CD4-positive, alpha-beta T cell treated with Interferon alpha-2 for 1 hour (primary cell): Measurements from ENCODE around the gene HLA-B.
"Not testable (repeated sequence)": the region's sequence is repeated elsewhere in the genome, so short reads cannot be mapped to it uniquely, and the experiment has no call there.

Experiments used
- DNase-seq, 2 donors: peaks; one replicate each; pipeline ENCODE4 v3.0.0-alpha.2; 2020 to 2022

The HLA-B gene

DNA sequence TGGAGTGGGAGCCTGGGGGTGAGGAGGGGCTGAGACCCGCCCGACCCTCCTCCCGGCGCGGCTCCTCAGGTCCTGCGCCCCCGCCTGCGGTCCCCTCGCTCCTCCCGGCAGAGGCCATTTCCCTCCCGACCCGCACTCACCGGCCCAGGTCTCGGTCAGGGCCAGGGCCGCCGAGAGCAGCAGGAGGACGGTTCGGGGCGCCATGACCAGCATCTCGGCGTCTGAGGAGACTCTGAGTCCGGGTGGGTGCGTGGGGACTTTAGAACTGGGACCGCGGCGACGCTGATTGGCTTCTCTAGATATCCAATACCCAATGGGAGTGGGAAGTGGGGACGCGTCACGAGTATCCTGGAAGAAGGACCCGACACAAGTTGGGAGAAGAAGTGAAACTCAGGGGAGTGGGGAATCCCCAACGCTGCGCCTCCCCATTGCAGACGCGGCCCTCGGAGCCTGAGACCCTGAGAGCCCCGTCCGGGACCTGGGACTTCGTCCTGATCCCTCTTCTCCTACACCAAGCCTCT lies at the start of gene HLA-B:
HLA-B (minus strand) TSS at position 234 of the 521 bp plus-strand sequence; CDS start at position 213, 21 bp downstream.
- DNase-seq, result peak; percentile 88 to 96

DNA sequence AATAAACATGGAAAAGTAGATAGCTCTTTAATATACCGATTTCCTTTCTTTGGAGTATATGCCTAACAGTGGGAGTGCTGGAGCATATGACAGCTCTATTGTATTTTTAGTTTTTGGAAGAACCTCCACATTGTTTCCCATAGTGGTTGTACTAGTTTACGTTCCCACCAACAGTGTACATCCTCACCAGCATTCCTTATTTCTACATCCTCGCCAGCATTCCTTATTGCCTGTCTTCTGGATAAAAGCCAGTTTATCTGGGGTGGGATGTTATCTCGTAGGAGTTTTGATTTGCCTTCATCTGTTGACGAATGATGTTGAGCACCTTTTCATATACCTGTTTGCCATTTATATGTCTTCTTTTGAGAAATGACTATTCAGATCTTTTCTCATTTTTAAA lies 49.0 kb upstream of the HLA-B start:
- DNase-seq, result no peak

DNA sequence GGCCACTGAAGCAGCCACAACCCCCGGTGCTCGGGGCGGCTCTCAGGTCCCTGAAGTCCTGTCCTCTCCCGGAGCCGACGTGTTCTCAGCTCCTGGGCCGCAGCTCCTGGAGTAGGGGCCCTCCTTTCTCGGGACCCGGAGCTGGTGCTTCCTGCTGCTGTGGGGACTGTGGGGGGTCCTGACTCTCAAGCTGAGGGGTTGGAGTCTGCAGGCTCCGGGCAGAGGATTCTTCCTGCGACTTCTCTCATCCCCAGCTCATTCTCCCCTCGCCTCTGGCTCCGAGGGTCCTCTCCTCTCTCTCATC lies 47.0 kb upstream of the HLA-B start:
- not testable (repeated sequence) for DNase-seq

GRCh38 chr6:31403283-31404060 lies 46.5 kb upstream of the HLA-B start, which contains the start of gene MICA:
TSS of gene MICA (plus strand) at chr6:31403595. CDS start at chr6:31403633, 38 bp downstream.
- peak; percentile 67 to 77 for DNase-seq

DNA sequence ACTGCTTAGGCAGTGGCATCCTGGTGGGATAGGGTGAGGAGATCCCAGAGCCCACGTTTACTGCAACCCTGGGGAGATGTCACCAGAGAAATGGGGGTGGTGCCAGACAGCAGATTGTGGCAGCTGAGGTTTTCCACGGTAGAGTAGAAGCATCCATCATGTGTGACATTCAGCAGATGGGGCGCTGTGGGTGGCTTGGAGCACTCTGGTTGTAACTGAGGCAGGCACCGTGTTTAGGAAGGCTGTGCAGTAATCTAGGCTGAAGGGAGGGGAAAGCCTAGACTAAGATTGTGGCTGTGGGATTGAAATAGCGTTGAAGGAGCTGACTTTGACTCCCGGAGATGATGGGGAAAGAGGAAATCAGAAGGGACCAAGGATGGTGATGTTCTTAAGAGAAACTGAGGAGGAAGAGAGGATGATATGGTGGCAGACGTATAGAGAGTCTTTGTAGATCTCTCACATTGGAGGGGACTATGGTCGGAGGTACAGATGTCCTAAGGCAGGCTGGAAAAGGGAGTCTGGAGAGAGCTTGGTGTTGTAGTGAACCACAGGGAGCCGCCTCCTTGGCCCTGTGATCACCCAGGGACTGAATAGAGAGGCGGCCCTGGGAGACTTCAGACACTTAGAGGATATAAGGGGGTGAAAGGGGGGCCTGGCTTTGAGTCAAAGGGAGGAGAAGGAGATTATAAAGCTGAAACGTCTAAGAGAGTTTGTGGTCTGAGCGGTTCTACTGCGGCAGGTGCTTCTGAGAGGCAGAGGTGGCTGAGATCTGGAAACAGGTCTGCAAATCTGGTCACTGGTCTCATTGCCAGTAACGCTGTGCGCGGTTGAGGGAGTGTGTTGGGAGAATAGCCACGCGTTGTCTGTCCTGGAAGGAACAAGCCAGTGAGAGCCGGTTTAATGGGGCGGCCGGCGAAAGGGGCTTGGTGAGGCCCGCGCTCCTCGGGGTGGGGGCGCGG lies 45.6 kb upstream of the HLA-B start:
- DNase-seq, result peak; percentile 21 to 50

GRCh38 chr6:31401403-31401802 lies 44.4 kb upstream of the HLA-B start:
- peak in 1 of 2 donors; percentile 27 for DNase-seq

DNA sequence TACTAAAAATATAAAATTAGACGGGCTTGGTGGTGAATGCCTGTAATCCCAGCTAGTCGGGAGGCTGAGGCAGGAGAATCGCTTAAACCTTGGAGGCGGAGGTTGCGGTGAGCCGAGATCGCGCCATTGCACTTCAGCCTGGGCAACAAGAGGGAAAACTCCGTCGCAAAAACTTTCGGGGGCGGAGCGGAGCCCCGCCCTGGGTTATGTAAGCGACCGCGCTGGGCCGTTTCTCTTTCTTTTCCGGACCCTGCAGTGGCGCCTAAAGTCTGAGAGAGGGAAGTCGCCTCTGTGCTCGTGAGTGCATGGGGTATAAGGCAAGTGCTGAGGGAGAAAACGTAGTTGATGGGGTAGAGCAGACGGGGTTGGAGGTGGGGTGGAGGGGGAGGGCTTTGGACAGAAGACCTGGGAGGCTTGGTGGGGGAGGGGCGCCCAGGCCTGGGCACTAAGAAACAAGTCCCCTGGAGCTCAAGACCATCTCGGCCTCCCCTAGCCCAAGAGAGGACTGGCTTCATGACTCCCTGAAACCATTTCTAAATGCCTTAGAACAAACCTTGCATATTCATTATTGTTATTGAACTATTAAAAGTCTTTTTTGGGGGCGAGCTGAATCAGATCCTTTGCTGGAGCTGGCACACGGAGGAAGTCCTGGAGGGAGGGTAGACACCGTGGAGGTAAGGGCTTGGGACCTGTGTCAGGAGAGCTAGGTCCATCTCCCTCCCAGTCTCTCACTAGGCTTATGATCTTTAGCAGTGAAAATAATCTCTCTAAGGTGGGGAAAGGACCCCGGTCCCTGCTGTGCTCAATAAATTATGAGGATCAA lies 43.7 kb upstream of the HLA-B start:
- DNase-seq, result peak; percentile 81 to 87

GRCh38 chr6:31399589-31400466 lies 42.8 kb upstream of the HLA-B start:
- peak; percentile 51 to 65 for DNase-seq

GRCh38 chr6:31397901-31398525 lies 41.0 kb upstream of the HLA-B start:
- no peak for DNase-seq

- not testable (repeated sequence) for DNase-seq
Measured at GRCh38 chr6:31397153-31397499, 40.1 kb upstream of the HLA-B start.

DNA sequence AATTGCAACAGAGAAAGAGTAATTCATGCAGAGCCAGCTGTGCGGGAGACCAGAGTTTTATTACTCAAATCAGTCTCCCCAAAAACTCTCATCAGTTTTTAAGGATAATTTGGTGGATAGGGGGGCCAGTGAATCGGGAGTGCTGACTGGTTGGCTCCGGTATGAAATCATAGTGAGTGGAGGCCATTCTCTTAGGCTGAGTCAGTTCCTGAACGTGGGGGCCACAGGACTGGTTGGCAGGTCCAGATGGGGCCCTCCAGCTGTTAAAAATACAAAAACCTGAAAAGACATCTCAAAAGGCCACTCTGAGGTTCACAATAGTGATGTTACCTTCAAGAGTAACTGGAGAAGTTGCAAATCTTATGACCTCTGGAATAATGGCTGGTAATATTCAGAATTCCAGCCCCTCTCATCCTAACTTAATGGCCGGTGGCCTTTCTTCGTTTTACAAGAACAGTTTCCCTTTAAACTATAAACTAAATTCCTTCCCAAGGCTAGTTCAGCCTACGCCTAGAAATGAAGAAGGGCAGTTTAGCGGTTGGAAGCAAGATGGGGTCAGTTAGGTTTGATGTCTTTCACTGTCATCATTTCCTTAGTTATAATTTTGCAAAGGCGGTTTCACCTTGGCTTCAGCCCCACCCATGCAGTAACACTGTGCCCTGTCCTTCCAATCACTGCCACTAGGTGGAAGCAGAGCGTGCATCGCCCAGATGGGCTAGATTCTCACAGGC lies 39.6 kb upstream of the HLA-B start:
- peak; percentile 83 to 91 for DNase-seq

DNA sequence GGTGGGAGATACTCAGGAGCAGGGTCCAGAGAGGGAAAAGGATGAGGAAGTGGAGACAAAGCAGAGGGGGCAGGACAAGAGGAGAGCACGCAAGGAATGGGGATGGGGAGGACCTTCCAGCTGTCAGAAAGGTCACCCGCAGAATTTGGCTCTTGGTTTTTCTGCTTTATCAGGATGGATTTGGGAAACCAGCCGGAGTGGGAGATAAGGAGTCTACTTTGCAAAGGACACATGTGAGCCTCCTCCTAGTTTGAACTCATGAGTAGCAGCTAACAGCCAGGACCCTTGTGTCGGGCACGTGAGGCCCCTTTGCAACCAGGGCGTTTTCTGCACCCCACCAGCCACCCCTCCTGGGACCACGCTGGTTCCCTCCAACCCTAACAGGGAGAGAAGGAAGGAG lies 38.9 kb upstream of the HLA-B start:
- no peak for DNase-seq

GRCh38 chr6:31394381-31394780 lies 37.4 kb upstream of the HLA-B start:
- DNase-seq, result no peak

DNA sequence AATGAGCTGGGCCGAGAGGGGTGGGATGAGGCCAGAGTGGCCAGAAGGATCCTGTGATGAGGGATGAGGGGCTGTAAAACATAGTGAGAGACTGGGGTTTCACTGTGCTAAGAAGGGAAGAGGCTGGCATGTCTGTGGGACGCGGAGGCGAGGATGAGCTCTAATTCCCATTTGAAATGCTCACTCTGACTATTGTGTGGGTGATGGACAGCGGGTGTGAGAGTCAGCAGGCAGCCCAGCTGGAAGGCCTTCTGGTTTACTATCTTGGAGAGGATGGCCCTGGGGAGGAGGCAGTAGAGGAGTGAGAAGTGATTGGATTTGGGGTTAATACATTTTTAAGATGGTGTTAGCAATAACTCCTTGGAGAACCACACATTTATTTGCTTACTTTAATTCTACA lies 37.0 kb upstream of the HLA-B start:
- no peak for DNase-seq

DNA sequence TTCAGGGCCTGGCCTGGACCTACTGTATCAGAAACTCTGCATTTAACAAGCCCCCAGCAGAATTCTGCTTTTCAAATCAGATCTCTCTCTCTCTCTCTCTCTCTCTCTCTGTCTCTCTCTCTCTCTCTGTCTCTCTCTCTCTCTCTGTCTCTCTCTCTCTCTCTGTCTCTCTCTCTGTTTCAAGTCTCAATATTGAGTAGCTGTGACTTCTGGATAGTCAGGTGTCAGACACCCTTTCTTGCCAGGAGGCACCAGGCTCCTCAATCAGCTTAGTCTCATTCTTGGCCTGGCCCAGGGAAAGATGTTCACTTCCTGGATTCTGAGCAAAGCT lies 32.8 kb upstream of the HLA-B start:
- DNase-seq, result not testable (repeated sequence)

DNA sequence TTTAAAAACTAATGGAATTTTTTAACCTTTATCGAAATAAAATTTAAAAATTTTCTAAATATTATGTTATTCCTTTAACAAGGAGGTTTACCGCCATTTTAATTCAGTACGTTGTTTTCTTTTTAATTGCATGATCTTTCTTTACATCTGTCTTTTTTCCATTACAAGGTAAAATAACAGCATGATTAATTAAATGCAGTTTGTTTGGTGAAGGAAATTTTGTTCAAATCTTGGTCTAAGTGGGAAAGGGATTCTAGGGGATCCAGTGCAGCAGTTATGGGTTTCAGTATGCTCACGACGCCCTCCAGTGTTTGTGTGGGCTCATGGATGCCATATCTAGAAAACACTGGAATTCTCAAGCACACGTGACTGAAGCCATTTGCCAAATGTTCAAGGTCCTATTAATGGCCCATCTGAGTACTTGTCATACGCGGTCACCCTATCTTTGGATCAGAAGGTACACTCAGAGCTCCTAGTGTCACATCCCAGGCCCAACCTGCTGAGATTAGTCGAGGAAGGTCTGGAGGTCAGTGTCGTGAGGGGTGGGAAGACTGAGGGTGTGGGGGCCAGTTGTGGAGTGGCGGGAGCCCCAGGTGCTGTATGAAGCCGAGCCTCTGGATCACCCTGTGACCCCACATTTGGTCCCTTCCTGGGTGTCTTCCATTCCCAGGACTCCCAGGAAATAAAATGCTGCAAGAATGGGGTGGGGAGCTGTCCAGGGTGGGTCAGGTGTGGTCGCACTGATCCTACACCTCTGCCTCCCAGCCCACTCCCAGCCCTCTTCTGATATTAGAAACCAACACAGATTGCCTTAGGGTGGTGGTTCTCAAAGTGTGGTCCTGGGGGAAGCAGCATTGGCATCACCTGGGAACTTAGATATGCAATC lies 32.2 kb upstream of the HLA-B start:
- not testable (repeated sequence) for DNase-seq

GRCh38 chr6:31386977-31387376 lies 30.0 kb upstream of the HLA-B start:
- no peak for DNase-seq

DNA sequence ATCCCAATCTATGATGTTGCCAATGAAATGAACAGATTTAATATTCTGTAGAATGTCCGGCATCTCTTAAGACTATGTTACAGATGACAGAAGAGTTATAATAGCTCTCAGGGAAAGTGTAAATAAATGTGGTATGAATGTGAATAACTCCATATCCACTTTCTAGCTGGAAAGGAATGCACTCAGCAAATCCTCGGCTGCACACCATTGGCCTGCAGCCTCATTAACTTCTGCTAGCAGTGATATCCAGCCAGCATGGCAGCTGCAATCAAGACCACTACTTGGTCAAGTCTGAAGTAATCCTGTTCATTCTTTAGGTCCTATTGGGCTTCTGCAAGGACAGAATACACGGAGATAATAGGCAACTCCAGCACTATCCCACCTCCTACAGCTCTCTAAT lies 29.1 kb upstream of the HLA-B start:
- no peak for DNase-seq

DNA sequence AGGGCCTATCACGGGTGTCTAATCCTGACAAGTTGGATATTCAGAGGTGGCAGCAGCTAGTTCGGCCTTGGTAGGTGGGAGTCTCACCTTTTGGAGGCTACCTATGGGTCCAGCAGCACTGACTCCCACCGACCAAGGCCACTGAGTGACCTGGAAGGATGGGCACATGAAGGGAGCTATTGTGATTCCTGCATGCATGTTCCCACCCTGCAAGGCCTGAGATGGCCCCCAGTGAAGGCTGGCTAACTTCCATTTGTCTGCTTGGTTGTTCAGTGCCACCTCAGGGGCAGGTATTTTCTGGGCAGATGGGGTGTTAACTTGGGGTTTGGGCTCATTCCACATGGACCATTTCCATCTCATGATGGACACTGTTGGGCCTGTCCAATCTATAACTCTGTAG lies 28.1 kb upstream of the HLA-B start:
- DNase-seq, result no peak

- no peak for DNase-seq
Measured at GRCh38 chr6:31383149-31383548, 26.2 kb upstream of the HLA-B start.
